Stimulated activated CD4-positive, alpha-beta T cell treated with anti-CD3 and anti-CD28 coated beads, Interleukin-4, amount 100 ng/mL, for 24 hours (primary cell): Measurements from ENCODE around the gene CATSPERZ.

Experiments
- DNase-seq: peaks from one replicate; pipeline ENCODE4 v3.0.0-alpha.2; 2020

Gene CATSPERZ

GRCh38 chr11:64342869-64343745, 42.9 kb downstream of the CATSPERZ start:
- DNase-seq = no peak

GRCh38 chr11:64343767-64344559, 43.8 kb downstream of the CATSPERZ start:
- no peak for DNase-seq

GRCh38 chr11:64344787-64345186, 44.6 kb downstream of the CATSPERZ start:
- no peak for DNase-seq

- DNase-seq = no peak
These were observed 47.2 kb downstream of the CATSPERZ start for GRCh38 chr11:64347193-64347867.

- no peak for DNase-seq
These were observed 48.3 kb downstream of the CATSPERZ start for GRCh38 chr11:64348383-64349024.

- no peak for DNase-seq
These were observed 48.8 kb downstream of the CATSPERZ start for GRCh38 chr11:64349025-64349387.

- no peak for DNase-seq
These were observed 49.2 kb downstream of the CATSPERZ start for GRCh38 chr11:64349404-64349803.

- no peak for DNase-seq
These were observed 51.0 kb downstream of the CATSPERZ start for GRCh38 chr11:64351136-64351631.

GRCh38 chr11:64352099-64352994, 52.2 kb downstream of the CATSPERZ start:
- no peak for DNase-seq

GRCh38 chr11:64352995-64353714, 53.0 kb downstream of the CATSPERZ start:
- no peak for DNase-seq

- no peak for DNase-seq
These were observed 53.8 kb downstream of the CATSPERZ start for GRCh38 chr11:64353715-64354506.
